Measurements from ENCODE around the gene CACNA2D3.
"Not testable (repeated sequence)": the region's sequence is repeated elsewhere in the genome, so short reads cannot be mapped to it uniquely, and the experiment has no call there.

The CACNA2D3 gene

DNA sequence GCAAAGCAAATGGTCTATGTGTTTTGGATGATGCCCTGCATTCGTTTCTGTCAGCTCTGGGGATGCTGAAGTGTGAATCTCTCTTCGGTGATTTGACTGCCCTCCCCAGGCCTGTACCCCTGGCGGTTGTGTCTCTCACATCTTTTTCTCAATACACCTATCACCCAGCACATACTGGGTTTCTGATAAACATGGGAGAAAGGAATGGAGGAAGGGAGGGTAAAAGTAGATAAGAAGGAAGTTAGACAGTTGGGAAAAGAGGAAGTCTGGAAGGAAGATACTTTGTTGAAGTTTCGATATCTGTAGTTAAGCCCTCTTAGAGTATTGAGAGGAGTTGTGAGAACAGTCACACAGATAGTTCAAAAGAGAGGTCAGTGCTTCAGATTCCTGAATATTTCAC, 841.3 kb downstream of the CACNA2D3 start:
- no peak for DNase-seq (ENCODE audit: low read depth in 2 of 2)

GRCh38 chr3:54964081-54964480, 841.7 kb downstream of the CACNA2D3 start:
- DNase-seq (ENCODE audit: low read depth in 2 of 2), result no peak

DNA sequence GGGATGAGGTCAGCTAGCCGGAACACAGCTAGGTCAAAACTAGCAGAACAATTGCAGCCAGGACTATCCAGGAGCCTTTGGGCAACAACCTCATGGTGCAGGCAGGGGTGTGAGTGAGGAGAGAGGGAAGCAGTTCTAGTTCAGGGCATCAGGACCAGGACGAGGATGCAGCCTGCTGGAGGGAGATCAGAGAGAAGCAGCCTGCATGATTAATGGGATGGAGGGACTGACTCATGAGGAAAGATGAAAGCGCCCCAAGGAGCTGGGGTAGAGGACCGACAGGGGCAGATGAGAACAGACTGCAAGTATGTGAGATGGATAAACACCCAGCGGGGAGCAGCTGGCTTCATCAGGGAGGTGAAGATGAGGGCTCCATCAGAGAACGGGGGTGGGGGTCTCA, 843.4 kb downstream of the CACNA2D3 start:
- DNase-seq (ENCODE audit: low read depth in 2 of 2), result no peak

- DNase-seq (ENCODE audit: low read depth in 2 of 2), result no peak
Observed at GRCh38 chr3:54966979-54967378, 844.6 kb downstream of the CACNA2D3 start.

DNA sequence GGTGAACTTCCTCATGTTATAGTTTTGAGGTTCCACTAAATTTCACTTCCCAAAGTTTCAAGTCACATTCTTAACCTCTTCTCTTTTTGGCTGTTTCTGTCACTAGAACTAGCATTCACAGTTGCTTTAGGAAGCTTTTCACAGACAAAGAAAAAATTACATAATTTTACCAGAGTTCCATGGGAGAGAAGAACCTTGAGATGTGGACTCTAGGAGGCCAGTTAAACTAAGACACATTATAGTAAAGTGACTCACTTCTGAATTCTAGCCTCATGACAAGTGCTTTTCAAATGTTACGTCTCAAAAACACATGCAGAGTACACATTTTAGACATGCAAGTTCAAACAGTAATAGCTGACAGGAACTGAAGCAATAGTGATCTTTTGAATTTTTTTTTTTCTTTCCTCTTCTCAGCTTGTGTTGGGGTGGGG, 845.4 kb downstream of the CACNA2D3 start:
- DNase-seq (ENCODE audit: low read depth in 2 of 2), result no peak

GRCh38 chr3:54968546-54969172, 846.3 kb downstream of the CACNA2D3 start:
- no peak for DNase-seq (ENCODE audit: low read depth in 2 of 2)

DNA sequence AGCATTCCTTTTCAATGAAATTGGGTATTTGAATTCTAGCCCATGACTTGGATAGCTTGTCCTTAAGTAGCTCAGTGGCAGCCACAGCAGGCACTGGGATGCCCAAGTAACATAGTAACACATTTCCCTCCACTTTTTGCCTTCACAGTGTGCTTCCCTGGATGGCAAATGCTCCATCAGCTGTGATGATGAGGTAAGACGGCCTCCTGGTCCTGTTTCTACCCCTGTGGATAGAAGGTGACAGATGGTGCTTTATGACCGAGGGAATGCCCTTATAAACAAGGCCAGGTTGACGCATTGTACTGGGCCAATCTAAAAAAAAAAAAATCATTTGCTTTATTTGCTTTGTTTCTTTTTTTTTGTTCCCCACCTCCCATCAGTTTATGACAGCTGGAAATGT, 847.3 kb downstream of the CACNA2D3 start:
- DNase-seq (ENCODE audit: low read depth in 2 of 2), result no peak

DNA sequence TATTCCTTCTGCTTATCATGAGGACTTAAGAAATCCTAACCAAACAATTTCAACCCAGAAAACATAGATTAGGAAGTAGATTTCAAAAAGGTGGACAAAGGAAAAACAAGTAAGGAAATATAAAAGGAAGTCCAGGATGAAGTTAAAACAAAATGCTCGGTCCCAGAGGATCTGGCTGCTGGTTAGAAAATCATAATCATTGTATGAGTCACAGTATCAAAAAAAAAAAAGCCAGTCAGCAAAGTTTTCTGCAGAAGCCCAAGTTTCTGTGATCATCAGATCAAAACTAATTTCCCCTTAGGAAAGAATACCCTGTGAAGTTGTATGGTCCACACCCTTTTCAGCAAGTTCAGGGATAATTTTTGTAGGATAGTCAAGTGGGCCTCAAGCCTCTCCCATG, 848.5 kb downstream of the CACNA2D3 start:
- DNase-seq (ENCODE audit: low read depth in 2 of 2), result no peak

DNA sequence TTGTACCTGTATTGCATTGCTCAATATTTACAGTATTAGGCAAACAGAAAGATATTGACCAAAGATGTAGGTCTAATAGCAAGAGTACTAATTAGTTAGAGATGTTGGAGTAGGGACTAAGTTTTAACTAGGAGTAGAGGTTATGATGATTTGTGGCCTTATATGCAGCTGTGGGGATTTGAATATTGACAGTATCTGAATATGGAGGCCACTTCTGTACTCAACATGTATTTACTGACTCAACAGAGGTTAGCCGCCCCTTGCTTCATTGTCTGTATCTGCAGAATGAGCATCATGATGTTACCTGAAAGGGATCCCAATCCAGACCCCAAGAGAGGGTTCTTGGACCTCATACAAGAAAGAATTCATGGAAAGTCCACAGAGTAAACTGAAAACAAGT, 855.1 kb downstream of the CACNA2D3 start:
- no peak for DNase-seq (ENCODE audit: low read depth in 2 of 2)

DNA sequence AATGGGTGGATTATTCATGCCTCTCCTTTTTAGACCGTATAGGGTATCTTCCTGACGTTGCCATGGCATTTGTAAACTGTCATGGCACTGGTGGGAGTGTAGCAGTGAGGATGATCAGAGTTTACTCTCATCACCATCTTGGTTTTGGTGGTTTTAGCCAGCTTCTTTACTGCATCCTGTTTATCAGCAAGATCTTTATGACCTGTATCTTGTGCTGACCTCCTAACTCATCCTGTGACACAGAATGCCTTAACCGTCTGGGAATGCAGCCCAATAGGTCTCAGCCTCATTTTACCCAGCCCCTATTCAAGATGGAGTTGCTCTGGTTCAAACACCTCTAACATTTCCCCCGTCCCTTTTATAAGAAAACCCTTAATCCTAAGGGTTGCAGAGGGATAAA, 855.6 kb downstream of the CACNA2D3 start:
- DNase-seq (ENCODE audit: low read depth in 2 of 2), result not testable (repeated sequence)

DNA sequence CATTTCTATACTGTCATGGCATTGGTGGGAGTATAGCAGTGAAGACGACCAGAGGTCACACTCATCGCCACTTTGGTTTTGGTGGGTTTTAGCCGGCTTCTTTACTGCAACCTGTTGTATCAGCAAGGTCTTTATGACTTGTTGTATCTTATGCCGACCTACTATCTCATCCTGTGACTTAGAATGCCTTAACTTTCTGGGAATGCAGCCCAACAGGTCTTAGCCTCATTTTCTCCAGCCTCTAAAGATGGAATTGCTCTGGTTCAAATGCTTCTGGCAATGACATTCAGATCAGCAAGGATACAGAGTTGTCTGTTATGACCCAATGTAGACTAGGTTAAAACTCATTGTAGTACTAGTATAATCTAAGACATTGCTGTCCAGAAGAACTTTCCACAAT, 860.5 kb downstream of the CACNA2D3 start:
- DNase-seq (ENCODE audit: low read depth in 2 of 2), result no peak

GRCh38 chr3:54983266-54984099, 861.1 kb downstream of the CACNA2D3 start:
- no peak for DNase-seq (ENCODE audit: low read depth in 2 of 2)

- DNase-seq (ENCODE audit: low read depth in 2 of 2), result no peak
Observed at GRCh38 chr3:54985856-54986255, 863.5 kb downstream of the CACNA2D3 start.

DNA sequence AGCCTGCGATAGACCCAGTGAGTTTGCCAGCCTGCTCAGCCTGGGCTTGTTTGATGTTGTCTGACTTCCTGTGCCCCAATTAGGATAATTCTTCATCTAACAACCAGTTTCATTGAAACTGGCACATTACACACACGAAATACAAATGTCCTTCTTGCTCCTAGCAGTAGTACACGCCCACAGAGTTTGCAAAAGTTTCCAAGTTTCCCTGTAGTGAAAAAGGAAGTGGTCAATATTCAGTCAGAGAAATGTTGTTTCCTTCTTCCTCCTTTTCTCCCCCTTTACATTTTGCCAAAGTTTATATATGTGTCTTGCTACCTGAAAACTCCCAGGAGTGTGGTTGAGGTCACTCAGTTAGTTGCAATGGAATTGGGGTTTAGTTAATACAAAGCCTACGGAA, 863.9 kb downstream of the CACNA2D3 start:
- no peak for DNase-seq (ENCODE audit: low read depth in 2 of 2)

DNA sequence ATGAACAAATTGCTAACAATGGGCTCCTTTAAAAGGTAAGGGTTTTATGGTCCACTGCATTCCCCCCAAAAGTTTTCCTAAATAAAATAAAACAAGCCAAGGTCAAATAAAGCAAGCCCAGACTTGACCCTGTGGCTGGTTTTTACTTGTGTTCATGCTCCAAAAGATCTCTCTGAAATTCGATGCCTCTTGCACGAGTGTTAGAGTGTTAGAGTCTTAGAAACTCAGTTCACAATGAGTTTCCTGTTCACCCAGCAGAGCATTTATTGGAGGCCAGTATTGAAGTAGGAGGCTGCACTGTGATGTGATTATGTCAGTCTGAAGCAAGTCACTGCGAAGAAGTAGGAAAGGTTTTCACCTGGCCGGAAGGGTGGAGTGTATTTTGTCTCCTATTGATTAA, 865.4 kb downstream of the CACNA2D3 start:
- DNase-seq (ENCODE audit: low read depth in 2 of 2), result no peak

DNA sequence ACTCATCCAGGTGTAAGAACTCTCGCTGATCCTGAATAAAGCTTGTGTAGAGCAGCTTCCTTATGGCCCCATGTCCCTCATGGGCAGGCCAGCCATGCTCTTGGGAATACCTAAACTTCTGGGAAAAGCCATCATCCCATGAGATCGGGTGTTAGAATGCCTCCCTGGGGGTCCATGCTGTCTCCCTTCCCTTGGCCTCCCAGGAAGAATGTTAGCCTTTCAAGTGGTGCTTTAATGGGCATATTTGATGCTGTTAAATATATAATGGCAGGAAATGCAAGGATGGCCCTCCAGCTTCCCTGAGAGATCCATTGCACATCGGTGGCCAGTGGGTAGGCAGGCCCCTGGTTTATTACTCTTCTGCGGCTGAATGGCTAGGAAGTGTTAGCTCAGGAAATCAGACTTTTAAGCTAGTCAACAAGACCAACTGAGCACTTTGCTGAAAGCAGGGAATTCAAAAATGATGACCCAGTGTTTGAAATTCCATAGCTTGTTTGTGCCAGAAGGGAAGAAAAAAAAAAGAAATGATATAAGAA, 866.0 kb downstream of the CACNA2D3 start:
- DNase-seq (ENCODE audit: low read depth in 2 of 2), result no peak

DNA sequence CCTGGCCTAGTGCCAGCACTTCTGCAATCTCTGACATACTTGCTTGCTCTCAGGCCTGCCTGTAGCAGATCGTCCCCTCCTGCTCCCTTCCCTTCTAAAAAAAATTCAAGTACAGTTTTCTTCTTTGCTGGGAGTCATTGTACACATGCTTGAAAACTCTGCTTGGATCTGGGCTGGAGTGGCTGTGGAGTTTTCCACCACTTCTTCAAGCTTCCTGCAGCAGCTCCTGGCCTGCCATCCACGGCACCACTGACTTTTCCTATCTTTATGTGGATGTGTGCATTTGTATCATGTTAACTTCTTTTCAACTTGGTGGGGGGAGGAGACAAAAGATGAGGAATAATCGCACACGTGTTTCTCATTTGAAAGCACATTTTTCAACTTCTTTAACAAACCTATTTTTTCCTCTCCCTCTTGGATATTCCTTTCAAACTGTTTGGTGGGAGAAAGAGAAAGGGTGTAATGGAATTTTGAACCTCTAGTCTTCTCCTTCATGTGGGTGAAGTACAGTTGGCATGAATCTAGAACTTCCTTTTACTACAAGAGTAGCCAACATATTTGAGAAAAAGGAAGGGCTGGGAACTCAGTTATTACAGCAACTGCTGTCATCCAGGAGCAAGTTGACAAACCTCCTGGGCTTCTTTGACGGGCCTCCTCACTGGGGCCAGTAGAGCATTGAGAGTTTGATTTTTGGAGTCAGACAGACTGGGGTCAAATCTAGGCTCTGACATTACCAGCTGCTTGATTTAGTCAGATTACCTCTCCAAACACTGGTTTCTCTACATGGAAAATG, 866.7 kb downstream of the CACNA2D3 start:
- DNase-seq (ENCODE audit: low read depth in 2 of 2), result no peak

GRCh38 chr3:54994111-54994513, 871.8 kb downstream of the CACNA2D3 start:
- no peak for DNase-seq (ENCODE audit: low read depth in 2 of 2)

- no peak for DNase-seq (ENCODE audit: low read depth in 2 of 2)
Observed at GRCh38 chr3:54999159-54999558, 876.8 kb downstream of the CACNA2D3 start.

DNA sequence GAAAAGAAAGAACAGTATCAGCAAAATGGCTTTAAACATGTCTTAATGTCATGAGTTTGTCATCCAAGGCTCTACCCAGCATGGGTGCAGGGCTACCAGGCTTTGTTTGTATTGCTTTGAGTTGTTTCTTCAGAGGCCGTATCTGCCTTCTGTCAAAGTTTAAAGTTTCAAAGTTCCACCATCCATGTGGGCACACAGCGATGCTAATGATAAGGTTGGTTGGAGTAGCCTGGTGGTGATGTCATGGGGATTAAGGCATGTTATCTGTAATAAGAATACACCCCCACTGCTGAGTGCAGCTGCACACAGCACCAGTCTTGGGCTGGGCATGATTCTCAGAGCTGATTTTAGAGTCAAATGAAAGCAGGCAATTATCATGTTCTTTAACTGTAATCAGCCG, 877.5 kb downstream of the CACNA2D3 start:
- no peak for DNase-seq (ENCODE audit: low read depth in 2 of 2)

- DNase-seq (ENCODE audit: low read depth in 2 of 2), result no peak
Observed at GRCh38 chr3:55000546-55000945, 878.2 kb downstream of the CACNA2D3 start.

DNA sequence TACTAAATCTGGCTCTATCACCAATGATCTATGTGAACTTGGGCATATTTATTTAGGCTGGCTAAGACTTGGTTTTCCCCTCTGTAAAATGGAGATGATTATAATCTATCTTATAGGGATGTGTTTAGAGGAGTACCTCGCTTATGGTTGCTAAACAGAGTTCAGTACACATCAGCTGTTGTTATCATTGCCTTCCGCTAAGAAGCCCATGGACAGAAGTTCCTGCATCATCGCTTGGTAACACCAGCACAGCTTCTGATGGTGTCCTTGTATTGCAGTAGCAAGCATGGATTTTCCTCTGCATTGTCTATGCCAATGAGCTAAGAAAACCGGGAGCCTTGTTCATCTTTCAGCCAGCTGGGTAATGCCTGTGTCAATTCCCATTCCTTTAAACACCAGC, 878.6 kb downstream of the CACNA2D3 start:
- DNase-seq (ENCODE audit: low read depth in 2 of 2), result no peak
